Measurements from ENCODE around the gene RBMX. TPM values are rescaled to one million over a fixed set of nuclear protein-coding genes. Genes with fewer than 3 reads are reported as not detected.

RBMX gene
- total and polyA plus RNA-seq, 9 donors, result 192 to 444 (median 308) TPM

- intact Hi-C loops (cut with DNase I), result no loop called here
- Histone ChIP-seq H3K4me3 (no peak overlapping the region), H3K9me3 (no peaks in the 10 kb centered on the region), H3K36me3 (no peaks in the 10 kb centered on the region), H3K27ac (no peak overlapping the region), H3K4me1 (ENCODE audit: insufficient read depth) (no peaks in the 10 kb centered on the region), H3K27me3 (no peaks in the 10 kb centered on the region)
- no peak for DNase-seq
- TF ChIP-seq EP300 (IDR thresholded peaks at IDR 0.05), result no peak
- TF ChIP-seq POLR2A (IDR thresholded peaks at IDR 0.05), result no peak
- no peak for TF ChIP-seq CTCF (IDR thresholded peaks at IDR 0.05)
- 40 to 65% (median 63%) methylated on average over 1 of the region's 1 CpG for WGBS, 3 donors
These were observed 18.6 kb downstream of the RBMX start for GRCh38 chrX:136861877-136862276.

DNA sequence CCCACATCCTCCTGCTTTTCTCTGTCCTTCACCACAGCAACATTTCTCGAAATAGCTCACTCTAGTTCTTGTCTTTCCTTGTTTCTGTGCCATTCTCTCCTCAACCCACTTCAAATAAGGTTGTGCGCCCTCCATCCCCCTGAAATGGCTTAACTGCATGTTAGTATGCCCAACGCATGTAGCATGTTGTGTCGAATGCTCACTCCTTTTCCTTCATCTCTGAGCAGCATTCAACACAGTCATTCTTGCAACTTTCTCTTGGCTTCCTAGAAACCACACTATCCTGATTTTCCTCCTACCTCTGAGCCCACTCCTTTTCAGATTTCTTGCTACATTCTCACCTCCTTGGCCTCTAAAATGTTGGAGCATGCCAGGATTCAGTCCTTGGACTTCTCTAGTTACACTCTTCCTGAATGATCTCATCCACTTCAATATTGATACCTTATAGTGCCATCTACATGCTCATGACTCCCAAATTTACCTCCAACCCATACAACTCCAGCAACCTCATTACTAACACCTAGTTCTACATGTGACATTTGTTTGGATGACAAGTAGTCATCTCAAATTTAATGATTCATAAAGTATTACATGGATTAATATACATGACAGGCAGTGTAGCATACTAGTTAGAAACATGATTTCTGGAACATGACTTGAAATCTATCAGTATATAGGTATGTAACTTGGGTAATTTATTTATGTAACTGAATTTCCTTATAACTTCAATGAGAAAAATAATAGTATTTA is 22.3 kb downstream of the RBMX start:
- Histone ChIP-seq H3K27me3 (no peaks in the 10 kb centered on the region), H3K4me3 (no peak overlapping the region), H3K27ac (no peak overlapping the region), H3K4me1 (ENCODE audit: insufficient read depth) (no peaks in the 10 kb centered on the region), H3K36me3 (no peaks in the 10 kb centered on the region), H3K9me3 (no peaks in the 10 kb centered on the region)
- WGBS, 3 donors, result 83 to 86% (median 83%) methylated on average over 4 of the region's 4 CpGs
- no peak for TF ChIP-seq CTCF (IDR thresholded peaks at IDR 0.05)
- no peak for TF ChIP-seq EP300 (IDR thresholded peaks at IDR 0.05)
- no peak for TF ChIP-seq POLR2A (IDR thresholded peaks at IDR 0.05)
- no peak for DNase-seq
- intact Hi-C loops (cut with DNase I), result no loop called here

GRCh38 chrX:136856551-136856950 is 24.0 kb downstream of the RBMX start:
- Histone ChIP-seq H3K36me3 (no peaks in the 10 kb centered on the region), H3K4me3 (no peak overlapping the region), H3K27ac (no peak overlapping the region), H3K9me3 (no peaks in the 10 kb centered on the region), H3K27me3 (no peaks in the 10 kb centered on the region), H3K4me1 (ENCODE audit: insufficient read depth) (no peaks in the 10 kb centered on the region)
- intact Hi-C loops (cut with DNase I), result no loop called here
- DNase-seq, result no peak
- WGBS, 3 donors, result 85 to 94% (median 92%) methylated on average over 6 of the region's 6 CpGs
- TF ChIP-seq EP300 (IDR thresholded peaks at IDR 0.05) (no peak), CTCF (IDR thresholded peaks at IDR 0.05) (no peak), POLR2A (IDR thresholded peaks at IDR 0.05) (no peak)

DNA sequence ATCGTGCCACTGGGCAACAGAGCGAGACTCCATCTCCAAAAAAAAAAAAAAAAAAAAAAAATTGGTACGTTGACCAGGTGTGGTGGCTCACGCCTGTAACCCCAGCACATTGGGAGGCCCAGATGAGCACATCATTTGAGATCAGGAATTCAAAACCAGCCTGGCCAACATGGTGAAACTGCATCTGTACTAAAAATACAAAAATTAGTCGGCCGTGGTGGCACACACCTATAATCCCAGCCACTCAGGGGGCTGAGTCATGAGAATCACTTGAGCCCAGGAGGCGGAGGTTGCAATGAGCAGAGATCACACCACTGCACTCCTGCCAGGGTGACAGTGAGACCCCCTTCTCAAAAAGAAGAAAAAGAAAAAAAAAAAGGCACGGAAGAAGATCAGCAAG is 24.5 kb downstream of the RBMX start:
- Histone ChIP-seq H3K4me3 (no peak overlapping the region), H3K9me3 (no peaks in the 10 kb centered on the region), H3K27ac (no peak overlapping the region), H3K4me1 (ENCODE audit: insufficient read depth) (no peaks in the 10 kb centered on the region), H3K36me3 (no peaks in the 10 kb centered on the region), H3K27me3 (no peaks in the 10 kb centered on the region)
- 86 to 92% (median 90%) methylated on average over 8 of the region's 8 CpGs for WGBS, 3 donors
- no peak for DNase-seq
- no peak for TF ChIP-seq CTCF (IDR thresholded peaks at IDR 0.05)
- intact Hi-C loops (cut with DNase I), result no loop called here

All from ovary (tissue), 9 donors.